H1 (cell line): ENCODE results near the gene MRPL9. TPM values are rescaled to one million over a fixed set of nuclear protein-coding genes. Genes with fewer than 3 reads are reported as not detected.
A peak's percentile ranks its signal among the peaks of the same experiment; 100 is the strongest.

Experiments
- CBX8 ChIP-seq: fragments of 300-800, 300-1000 bp; sonication (generic); IDR thresholded peaks from 2 replicates; pipeline ENCODE4 v1.7.1; 2016; ENCODE audit warnings: low read depth, low read length, borderline replicate concordance
- EGR1 ChIP-seq: IDR thresholded peaks from 2 replicates; pipeline ENCODE4 v1.6.1; 2011; ENCODE audit warnings: low read depth, low read length, borderline replicate concordance
- NANOG ChIP-seq: IDR thresholded peaks from 2 replicates; pipeline ENCODE4 v1.6.1; 2011; ENCODE audit warnings: low read length, low read depth, mild to moderate bottlenecking, inconsistent platforms; ENCODE audit not compliant: insufficient read depth, poor library complexity, severe bottlenecking
- NRF1 ChIP-seq: IDR thresholded peaks from 2 replicates; pipeline ENCODE4 v1.6.1; 2011; ENCODE audit warnings: mild to moderate bottlenecking, low read depth, low read length, improper control_type of control experiment
- POLR2A ChIP-seq, 2 experiments: IDR thresholded peaks; 1 replicate in 1 of 2; 2 replicates in 1 of 2; pipeline ENCODE4 v1.6.1; 2011; ENCODE audit warnings: low read depth in 2 of 2, low read length in 2 of 2, mild to moderate bottlenecking in 2 of 2; ENCODE audit errors: control extremely low read depth in 1 of 2
- SP4 ChIP-seq: IDR thresholded peaks from 2 replicates; pipeline ENCODE4 v1.6.1; 2012; ENCODE audit warnings: low read length, inconsistent platforms
- TAF1 ChIP-seq: IDR thresholded peaks from 2 replicates; pipeline ENCODE4 v1.6.1; 2011; ENCODE audit warnings: mild to moderate bottlenecking, low read depth, low read length
- TCF12 ChIP-seq: IDR thresholded peaks from 2 replicates; pipeline ENCODE4 v1.6.1; 2011; ENCODE audit warnings: low read depth, mild to moderate bottlenecking, low read length
- polyA plus RNA-seq, 7 experiments: library from polyadenylated mRNA; depleted of rRNA in 3 of 7; stranded (reverse) in 5 of 7; unstranded in 2 of 7; fragments of >200 nt in 5 of 7; fragments of 200-250 nt in 2 of 7; gene quantifications; 1 replicate in 5 of 7; 2 replicates in 1 of 7; 4 replicates in 1 of 7; pipeline versions ENCODE4 v1.2.1 to v1.2.3, GENCODE V29; 2011 to 2013; ENCODE audit warnings: missing spikeins in 2 of 7, mixed read lengths in 2 of 7
- total RNA-seq: library from RNA; stranded (reverse); fragmentation: NEBNext Ultra II Directional; extraction: Animal tissue kit (Norgen Biotek cat#: 25700); gene quantifications from 2 replicates; pipeline ENCODE4 v1.2.1, GENCODE V29; 2021

MRPL9 gene
- total and polyA plus RNA-seq, 2 of the 8 experiments (the other 6 are each of a cell fraction or from before 2014, with no cell fraction given): 74.9 to 113 TPM

GRCh38 chr1:151762941-151763921 is at the start of gene MRPL9 (continued):
- TF ChIP-seq NRF1 (no peak), EGR1 (no peak), TAF1 (peak; percentile 97), SP4 (peak; percentile 87; the same call in 1 of the 2 replicates), TCF12 (no peak), POLR2A (IDR thresholded peaks at IDR 0.05; ENCODE audit: control extremely low read depth in 1 of 2, low read depth in 2 of 2, low read length in 2 of 2) (peak; percentile 88 to 92), NANOG (no peak), CBX8 (no peak)
